Panc1 (cell line): Measurements from ENCODE around the gene BMAL1. TPM values are rescaled to one million over a fixed set of nuclear protein-coding genes. Genes with fewer than 3 reads are reported as not detected.

ENCODE experiments used
- ATAC-seq: fragments of 200-7000 bp; cut with Tn5 transposase; 2 replicates; pipeline ENCODE4 v1.9.1; 2020; ENCODE audit warnings: mild to moderate bottlenecking, moderate library complexity
- BruUV-seq: library from RNA; stranded (reverse); fragments of 400-500 nt; replicated peaks from 2 replicates; lab custom pipeline; 2021; lab: Mats Ljungman, UMichigan
- CTCF ChIA-PET: fragments of 300-600 bp; sonication (Branson Sonifier 250); formaldehyde crosslinking; loops from one replicate; lab custom pipeline; 2022; ENCODE audit warnings: antibody characterized with exemption; lab: Charles Lee
- POLR2A ChIA-PET: fragments of 300-600 bp; sonication (Branson Sonifier 250); formaldehyde crosslinking; loops from one replicate; lab custom pipeline; 2022; ENCODE audit warnings: antibody characterized with exemption; lab: Charles Lee
- DNase-seq: peaks from one replicate; pipeline ENCODE4 v3.0.0-alpha.2; 2010; ENCODE audit warnings: low read depth, low spot score
- H3K27ac ChIP-seq: 2 replicates; pipeline ENCODE4 v1.5.1; 2011; ENCODE audit warnings: mild to moderate bottlenecking, low read length, inconsistent platforms
- H3K27me3 ChIP-seq: fragments of 200-500 bp; sonication (Bioruptor generic); 2 replicates; pipeline ENCODE4 v1.6.0; 2014; ENCODE audit warnings: low read length, inconsistent platforms; ENCODE audit not compliant: control insufficient read depth, insufficient read depth
- H3K36me3 ChIP-seq: fragments of 200-500 bp; sonication (Bioruptor generic); 2 replicates; pipeline ENCODE4 v1.5.1; 2014; ENCODE audit warnings: inconsistent platforms, mild to moderate bottlenecking, low read length, moderate library complexity; ENCODE audit not compliant: control insufficient read depth, insufficient read depth
- H3K4me1 ChIP-seq: 2 replicates; pipeline ENCODE4 v1.5.1; 2011; ENCODE audit warnings: inconsistent platforms, mild to moderate bottlenecking, low read length, moderate library complexity; ENCODE audit not compliant: control insufficient read depth, insufficient read depth
- H3K4me3 ChIP-seq, 2 experiments: 2 replicates each; pipeline ENCODE4 v1.5.1; 2011 to 2012; ENCODE audit warnings: low read depth in 2 of 2, low read length in 2 of 2, mild to moderate bottlenecking in 2 of 2, inconsistent platforms in 1 of 2, moderate library complexity in 1 of 2
- H3K9me3 ChIP-seq: fragments of 200-500 bp; sonication (Bioruptor generic); 2 replicates; pipeline ENCODE4 v1.5.1; 2014; ENCODE audit warnings: low read depth, mild to moderate bottlenecking, inconsistent platforms, low read length, moderate library complexity; ENCODE audit not compliant: control insufficient read depth, insufficient read depth
- CTCF ChIP-seq: fragments of 450-650 bp; IDR thresholded peaks from 2 replicates; pipeline ENCODE4 v1.5.1; 2017; ENCODE audit warnings: mild to moderate bottlenecking
- POLR2AphosphoS5 ChIP-seq: IDR thresholded peaks from 2 replicates; pipeline ENCODE4 v1.6.1; 2012; ENCODE audit warnings: mild to moderate bottlenecking, low read depth, low read length, moderate library complexity
- REST ChIP-seq, 2 experiments: IDR thresholded peaks; 2 replicates each; pipeline ENCODE4 v1.6.1; 2011 to 2012; ENCODE audit warnings: low read depth in 2 of 2, control low read depth in 1 of 2, low read length in 1 of 2, mild to moderate bottlenecking in 1 of 2, moderate library complexity in 1 of 2; ENCODE audit not compliant: insufficient read depth in 1 of 2
- SIN3A ChIP-seq: IDR thresholded peaks from 2 replicates; pipeline ENCODE4 v1.6.1; 2012; ENCODE audit warnings: low read depth, mild to moderate bottlenecking, low read length, moderate library complexity, borderline replicate concordance; ENCODE audit not compliant: insufficient read depth
- TCF7L2 ChIP-seq: IDR thresholded peaks from 2 replicates; pipeline ENCODE4 v1.6.1; 2011; ENCODE audit warnings: mild to moderate bottlenecking, low read depth, low read length, inconsistent platforms
- in situ Hi-C: cut with HindIII; loops from 2 replicates; pipeline ENCODE4 v1.10.0; 2016; ENCODE audit warnings: low sequenced_read_pairs, low pct_unique_long_range_greater_than_20kb
- intact Hi-C: fragments of 100-400 bp; cut with micrococcal nuclease; formaldehyde crosslinking; loops from one replicate; pipeline ENCODE4 v1.10.0; 2022; ENCODE audit not compliant: unreplicated experiment
- total RNA-seq: library from RNA; stranded (reverse); gene quantifications from one replicate; pipeline ENCODE4 v1.2.1, GENCODE V29; 2021; ENCODE audit not compliant: unreplicated experiment

The BMAL1 gene
- total RNA-seq, 1 experiment from 2014 or later: 9.3 TPM

- in situ Hi-C loops (no loop called here), intact Hi-C loops (no loop called here)
- TF ChIP-seq SIN3A (no peak), REST (IDR thresholded peaks at IDR 0.05; ENCODE audit: insufficient read depth in 1 of 2, low read depth in 2 of 2, low read length in 1 of 2) (no peak), CTCF (no peak), TCF7L2 (no peak), POLR2AphosphoS5 (no peak)
- no TSS peak for BruUV-seq
- no peaks in the 10 kb centered on the region for H3K36me3 ChIP-seq
- ChIA-PET CTCF (no interaction called here), POLR2A (no interaction called here)
- no peak for DNase-seq
- no peak overlapping the region for H3K27ac ChIP-seq
- ATAC-seq: no peak
- no peaks in the 10 kb centered on the region for H3K9me3 ChIP-seq
- H3K27me3 ChIP-seq: no peaks in the 10 kb centered on the region
- no peaks in the 10 kb centered on the region for H3K4me1 ChIP-seq
- no peak overlapping the region for H3K4me3 ChIP-seq
Observed at GRCh38 chr11:13328286-13328685, 50.7 kb downstream of the BMAL1 start.

- ChIA-PET CTCF (no interaction called here), POLR2A (no interaction called here)
- Histone ChIP-seq H3K4me1 (no peaks in the 10 kb centered on the region), H3K4me3 (no peak overlapping the region), H3K27ac (no peak overlapping the region), H3K9me3 (no peaks in the 10 kb centered on the region), H3K36me3 (no peaks in the 10 kb centered on the region), H3K27me3 (no peaks in the 10 kb centered on the region)
- in situ Hi-C loops: no loop called here
- BruUV-seq: no TSS peak
- intact Hi-C loops: no loop called here
- TF ChIP-seq POLR2AphosphoS5: no peak
- no peak for TF ChIP-seq CTCF
- TF ChIP-seq REST (IDR thresholded peaks at IDR 0.05; ENCODE audit: insufficient read depth in 1 of 2, low read depth in 2 of 2, low read length in 1 of 2): no peak
- TF ChIP-seq TCF7L2: no peak
- no peak for TF ChIP-seq SIN3A
- ATAC-seq (no peak), DNase-seq (no peak)
Observed at GRCh38 chr11:13329670-13330356, 52.2 kb downstream of the BMAL1 start.
